Stomach (tissue), 9 donors: Measurements from ENCODE around the gene SAFB. TPM values are rescaled to one million over a fixed set of nuclear protein-coding genes. Genes with fewer than 3 reads are reported as not detected.

Source experiments
- DNase-seq, 2 donors: peaks; one replicate each; pipeline versions ENCODE4 v3.0.0 to v3.0.0-alpha.2; 2013 to 2019
- H3K27ac ChIP-seq, 5 donors: fragments of 200-600 bp in 4 of 5; sonication (generic) in 4 of 5; one replicate each; pipeline ENCODE4 v1.5.1; 2013 to 2019; ENCODE audit warnings: mild to moderate bottlenecking in 1 of 5, moderate library complexity in 1 of 5
- H3K27me3 ChIP-seq, 3 donors: fragments of 200-600 bp; sonication (generic); one replicate each; pipeline ENCODE4 v1.5.1; 2017 to 2019; ENCODE audit warnings: mixed run types in 1 of 3
- H3K36me3 ChIP-seq, 4 donors: fragments of 200-600 bp; sonication (generic); 1 replicate in 3 of 4; 2 replicates in 1 of 4; pipeline ENCODE4 v1.5.1; 2016 to 2019
- H3K4me1 ChIP-seq, 4 donors: fragments of 200-600 bp; sonication (generic); one replicate each; pipeline ENCODE4 v1.5.1; 2016 to 2019
- H3K4me3 ChIP-seq, 4 donors: fragments of 200-600 bp; sonication (generic) in 3 of 4; one replicate each; pipeline ENCODE4 v1.5.1; 2016 to 2019; ENCODE audit warnings: mild to moderate bottlenecking in 1 of 4
- H3K9me3 ChIP-seq, 4 donors: fragments of 200-600 bp; sonication (generic); one replicate each; pipeline ENCODE4 v1.5.1; 2016 to 2019
- CTCF ChIP-seq, 7 experiments: fragments of 450-650 bp in 4 of 7; fragments of 200-600 bp in 3 of 7; sonication (generic) in 3 of 7; IDR thresholded peaks; one replicate each; pipeline ENCODE4 v1.5.1; 2016 to 2019; ENCODE audit warnings: antibody characterized with exemption in 7 of 7, control low read depth in 2 of 7, mild to moderate bottlenecking in 1 of 7
- EP300 ChIP-seq: sonication (generic); formaldehyde crosslinking; IDR thresholded peaks from one replicate; pipeline ENCODE4 v1.6.1; 2017; ENCODE audit warnings: antibody characterized with exemption
- POLR2A ChIP-seq, 4 donors: fragments of 450-650 bp; IDR thresholded peaks; one replicate each; pipeline ENCODE4 v1.6.1; 2016; ENCODE audit warnings: antibody characterized with exemption in 4 of 4, control low read depth in 2 of 4, mild to moderate bottlenecking in 1 of 4, moderate library complexity in 1 of 4
- POLR2AphosphoS5 ChIP-seq, 3 donors: sonication (generic); formaldehyde crosslinking; IDR thresholded peaks; one replicate each; pipeline ENCODE4 v1.6.1; 2016; ENCODE audit warnings: antibody characterized with exemption in 3 of 3
- WGBS, 5 donors: extraction: QIAGEN DNeasy Blood & Tissue Kit in 3 of 5; methylation state at CpG; one replicate each; pipeline versions ENCODE4 v1.1.5 to v1.1.7; 2013 to 2018; 5-methylcytosine and 5-hydroxymethylcytosine counted together
- intact Hi-C: fragments of 100-400 bp; cut with DNase I; formaldehyde crosslinking; loops from one replicate; pipeline ENCODE4 v1.15.1; 2023; ENCODE audit warnings: low total_unique reads
- polyA plus RNA-seq, 3 donors: library from polyadenylated mRNA; stranded (reverse); fragments of 200-250 nt; gene quantifications; one replicate each; pipeline ENCODE4 v1.2.3, GENCODE V29; 2013
- small RNA-seq, 4 donors: library from RNA; depleted of rRNA; stranded (forward); fragments of <200 nt; gene quantifications; one replicate each; pipeline ENCODE3, GENCODE V24; 2016
- total RNA-seq, 5 donors: library from RNA; depleted of rRNA; stranded (reverse); fragments of >200 nt; gene quantifications; one replicate each; pipeline versions ENCODE4 v1.1.0 to v1.2.3, GENCODE V29; 2014 to 2016
- donor health status: healthy with polysubstance abuse.
- donor health status: Bipolar disorder and iron deficiency.
- donor health status: healthy.

Gene SAFB
- total and polyA plus RNA-seq, 8 donors, result 33.1 to 636 (median 70.7) TPM

GRCh38 chr19:5714816-5715215 is 91.9 kb downstream of the SAFB start:
- Histone ChIP-seq H3K4me1 (peaks cover 16 to 30% (median 25%) of the 10 kb centered on the region in 4 donors), H3K9me3 (no peaks in the 10 kb centered on the region), H3K27ac (no peak overlapping the region), H3K27me3 (no peaks in the 10 kb centered on the region), H3K4me3 (no peak overlapping the region), H3K36me3 (peaks cover 42 to 61% (median 55%) of the 10 kb centered on the region in 4 donors)
- intact Hi-C loops, result no loop called here
- TF ChIP-seq POLR2AphosphoS5 (IDR thresholded peaks at IDR 0.05) (no peak), POLR2A (IDR thresholded peaks at IDR 0.05) (no peak), EP300 (no peak), CTCF (IDR thresholded peaks at IDR 0.05) (no peak)
- no peak for DNase-seq
- WGBS, 5 donors, result 83 to 94% (median 90%) methylated on average over 10 of the region's 10 CpGs

- TF ChIP-seq CTCF (IDR thresholded peaks at IDR 0.05) (no peak), POLR2A (IDR thresholded peaks at IDR 0.05) (no peak), POLR2AphosphoS5 (IDR thresholded peaks at IDR 0.05) (no peak), EP300 (no peak)
- H3K4me3 ChIP-seq, result no peak overlapping the region
- 76 to 86% (median 80%) methylated on average over 8 of the region's 8 CpGs for WGBS, 5 donors
- no peaks in the 10 kb centered on the region for H3K27me3 ChIP-seq
- H3K27ac ChIP-seq, result no peak overlapping the region
- H3K9me3 ChIP-seq, result no peaks in the 10 kb centered on the region
- DNase-seq, result no peak
- H3K4me1 ChIP-seq, result peaks cover 18 to 37% (median 28%) of the 10 kb centered on the region in 4 donors
- intact Hi-C loops, result no loop called here
- peaks cover 17 to 35% (median 30%) of the 10 kb centered on the region in 4 donors for H3K36me3 ChIP-seq
These were observed 94.5 kb downstream of the SAFB start for GRCh38 chr19:5717215-5717935.

Small RNA genes within 50 kb of the gene (small RNA-seq; reads per million reads assigned to genes)
- 0 reads per million in 4 donors for gene SNRPEP4

Other genes with a start within 250 kb of the SAFB start
- gene ZNRF4, start 167.7 kb upstream of the SAFB start, total RNA-seq, result not detected
- not detected for gene ZNRF4, start 167.7 kb upstream of the SAFB start, polyA plus RNA-seq
- gene TINCR, start 55.1 kb upstream of the SAFB start, total RNA-seq, result under 1 TPM in 1 of 5 donors, not detected in 4; 0.18 TPM
- 10 to 100 TPM in 1 of 3 donors, under 1 TPM in 2; 0.15 to 14.2 (median 0.19) TPM for gene TINCR, start 55.1 kb upstream of the SAFB start, polyA plus RNA-seq
- gene SAFB2, start 307 bp upstream of the SAFB start, total RNA-seq, result 100 to 1,000 TPM in 4 of 5 donors, 10 to 100 TPM in 1; 67.2 to 237 (median 126) TPM
- 10 to 100 TPM; 38.5 to 49.8 (median 46.6) TPM for gene SAFB2, start 307 bp upstream of the SAFB start, polyA plus RNA-seq
- gene MICOS13, start 57.4 kb downstream of the SAFB start, total RNA-seq, result 100 to 1,000 TPM in 1 of 5 donors, 10 to 100 TPM in 4; 11.0 to 171 (median 27.5) TPM
- 100 to 1,000 TPM in 2 of 3 donors, 10 to 100 TPM in 1; 96.7 to 136 (median 121) TPM for gene MICOS13, start 57.4 kb downstream of the SAFB start, polyA plus RNA-seq
- 10 to 100 TPM in 1 of 5 donors, 1 to 10 TPM in 3, under 1 TPM in 1; 0.89 to 26.8 (median 2.0) TPM for gene HSD11B1L, start 57.9 kb downstream of the SAFB start, total RNA-seq
- 10 to 100 TPM in 2 of 3 donors, 1 to 10 TPM in 1; 8.9 to 16.5 (median 11.2) TPM for gene HSD11B1L, start 57.9 kb downstream of the SAFB start, polyA plus RNA-seq
- gene RPL36, start 67.2 kb downstream of the SAFB start, total RNA-seq, result 100 to 1,000 TPM; 121 to 772 (median 289) TPM
- 1,000 to 10,000 TPM; 1,713 to 2,132 (median 1,726) TPM for gene RPL36, start 67.2 kb downstream of the SAFB start, polyA plus RNA-seq
- 100 to 1,000 TPM in 1 of 5 donors, 10 to 100 TPM in 3, 1 to 10 TPM in 1; 8.8 to 169 (median 57.4) TPM for gene LONP1, start 97.1 kb downstream of the SAFB start, total RNA-seq
- 10 to 100 TPM; 41.3 to 43.3 (median 41.7) TPM for gene LONP1, start 97.1 kb downstream of the SAFB start, polyA plus RNA-seq
- not detected for gene CATSPERD, start 97.6 kb downstream of the SAFB start, total RNA-seq
- gene CATSPERD, start 97.6 kb downstream of the SAFB start, polyA plus RNA-seq, result not detected
- 10 to 100 TPM in 1 of 5 donors, 1 to 10 TPM in 2, under 1 TPM in 1, not detected in 1; 0.73 to 12.1 (median 5.4) TPM for gene PRR22, start 161.7 kb downstream of the SAFB start, total RNA-seq
- 1 to 10 TPM; 4.7 to 7.8 (median 6.4) TPM for gene PRR22, start 161.7 kb downstream of the SAFB start, polyA plus RNA-seq
- gene DUS3L, start 168.1 kb downstream of the SAFB start, total RNA-seq, result 10 to 100 TPM; 25.2 to 67.5 (median 54.0) TPM
- 10 to 100 TPM; 28.9 to 42.6 (median 37.2) TPM for gene DUS3L, start 168.1 kb downstream of the SAFB start, polyA plus RNA-seq
- gene NRTN, start 182.0 kb downstream of the SAFB start, total RNA-seq, result 1 to 10 TPM in 2 of 5 donors, under 1 TPM in 1, not detected in 2; 0.92 to 7.1 (median 1.8) TPM
- gene NRTN, start 182.0 kb downstream of the SAFB start, polyA plus RNA-seq, result 1 to 10 TPM; 3.5 to 6.1 (median 4.0) TPM
- 100 to 1,000 TPM in 1 of 5 donors, under 1 TPM in 1, not detected in 3; 0.18 to 105 TPM for gene FUT6, start 216.6 kb downstream of the SAFB start, total RNA-seq
- 10 to 100 TPM in 1 of 3 donors, not detected in 2; 15.3 TPM for gene FUT6, start 216.6 kb downstream of the SAFB start, polyA plus RNA-seq
- gene FUT3, start 228.4 kb downstream of the SAFB start, total RNA-seq, result 100 to 1,000 TPM in 1 of 5 donors, 1 to 10 TPM in 4; 1.1 to 119 (median 8.5) TPM
- gene FUT3, start 228.4 kb downstream of the SAFB start, polyA plus RNA-seq, result 10 to 100 TPM in 1 of 3 donors, 1 to 10 TPM in 2; 2.0 to 36.5 (median 5.0) TPM
- under 1 TPM in 1 of 5 donors, not detected in 4; 0.37 TPM for gene FUT5, start 247.5 kb downstream of the SAFB start, total RNA-seq
- gene FUT5, start 247.5 kb downstream of the SAFB start, polyA plus RNA-seq, result not detected